Thymus (tissue), 11 donors: ENCODE measurements around the gene FADS3. TPM values are rescaled to one million over a fixed set of nuclear protein-coding genes. Genes with fewer than 3 reads are reported as not detected.

Experiments
- DNase-seq, 9 donors: peaks; one replicate each; pipeline ENCODE4 v3.0.0-alpha.2; 2013; ENCODE audit warnings: low spot score in 9 of 9, low read depth in 6 of 9, missing footprints in 1 of 9
- H3K27ac ChIP-seq, 2 donors: one replicate each; pipeline ENCODE4 v1.5.1; 2013; ENCODE audit warnings: control low read depth in 1 of 2, low read depth in 1 of 2, low read length in 1 of 2, mild to moderate bottlenecking in 1 of 2, moderate library complexity in 1 of 2
- H3K27me3 ChIP-seq, 2 donors: one replicate each; pipeline ENCODE4 v1.5.1; 2013; ENCODE audit warnings: low read length in 1 of 2; ENCODE audit not compliant: control insufficient read depth in 2 of 2, insufficient read depth in 1 of 2
- H3K36me3 ChIP-seq, 2 donors: one replicate each; pipeline ENCODE4 v1.5.1; 2013; ENCODE audit warnings: low read length in 1 of 2, mild to moderate bottlenecking in 1 of 2, moderate library complexity in 1 of 2; ENCODE audit not compliant: control insufficient read depth in 2 of 2, insufficient read depth in 2 of 2
- H3K4me1 ChIP-seq, 2 donors: one replicate each; pipeline ENCODE4 v1.5.1; 2013; ENCODE audit warnings: low read length in 2 of 2; ENCODE audit not compliant: control insufficient read depth in 2 of 2, insufficient read depth in 2 of 2
- H3K4me3 ChIP-seq, 2 donors: one replicate each; pipeline ENCODE4 v1.5.1; 2013; ENCODE audit warnings: low read length in 2 of 2, control low read depth in 1 of 2, mild to moderate bottlenecking in 1 of 2
- H3K9me3 ChIP-seq, 2 donors: one replicate each; pipeline ENCODE4 v1.5.1; 2013; ENCODE audit warnings: low read length in 1 of 2, mild to moderate bottlenecking in 1 of 2; ENCODE audit not compliant: control insufficient read depth in 2 of 2, insufficient read depth in 1 of 2
- WGBS: extraction: QIAGEN DNeasy Blood & Tissue Kit; methylation state at CpG from one replicate; pipeline ENCODE4 v1.1.7; 2013; 5-methylcytosine and 5-hydroxymethylcytosine counted together
- polyA plus RNA-seq: library from polyadenylated mRNA; stranded (reverse); fragments of 200-250 nt; gene quantifications from one replicate; pipeline ENCODE4 v1.2.3, GENCODE V29; 2013
- total RNA-seq: library from RNA; stranded (reverse); fragments of 120-200 nt; gene quantifications from one replicate; pipeline ENCODE4 v1.2.4, GENCODE V29; 2013
- donor health status: healthy.

The FADS3 gene
- total and polyA plus RNA-seq, 2 donors, result 4.7 to 19.3 TPM

DNA sequence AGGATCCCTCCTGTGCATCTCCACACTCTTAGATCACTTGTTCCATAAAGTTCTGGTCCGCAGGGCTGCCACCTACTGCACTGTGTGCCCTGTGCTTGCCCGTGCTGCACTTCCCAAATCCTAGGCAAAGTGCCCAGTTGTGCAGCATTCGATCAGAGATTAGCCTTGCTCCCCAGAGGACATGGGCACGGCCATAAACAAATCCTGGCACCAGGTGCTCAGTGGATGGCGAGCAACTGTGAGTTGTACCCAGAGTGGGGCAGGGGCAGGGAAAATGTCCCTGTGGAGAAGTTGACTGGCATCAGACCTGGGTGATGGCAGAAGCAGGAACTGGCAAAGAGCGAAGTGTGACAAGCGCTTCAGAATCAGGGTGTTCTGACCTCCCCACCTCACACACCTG, 58.6 kb downstream of the FADS3 start:
- Histone ChIP-seq H3K9me3 (no peaks in the 10 kb centered on the region), H3K36me3 (peaks cover 2 to 9% of the 10 kb centered on the region in 2 donors), H3K27me3 (no peaks in the 10 kb centered on the region), H3K27ac (peak overlapping the region in 1 of 2 donors; percentile 96), H3K4me1 (peaks cover 46 to 75% of the 10 kb centered on the region in 2 donors), H3K4me3 (no peak overlapping the region)
- no peak for DNase-seq
- WGBS, result 89% methylated on average over 7 of the region's 7 CpGs

DNA sequence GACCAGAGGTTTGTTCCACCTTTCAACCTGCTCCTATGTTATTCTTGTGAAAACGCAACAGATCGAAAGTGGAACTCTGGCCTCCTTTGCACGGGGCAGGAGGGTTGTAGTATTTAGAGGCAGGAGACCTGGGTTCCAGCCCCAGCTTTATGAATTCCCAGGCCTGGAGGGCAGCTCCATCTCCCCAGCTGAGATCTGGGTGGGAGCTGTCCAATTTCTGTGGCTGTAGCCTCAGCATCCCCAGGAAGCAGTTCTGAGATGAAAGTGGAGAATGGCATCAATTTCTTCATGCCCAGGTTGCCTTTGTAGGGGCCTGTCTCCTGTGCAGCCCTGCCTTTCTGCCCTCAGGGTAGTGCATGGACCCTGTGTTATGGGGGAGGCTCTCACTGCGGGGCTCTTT, 59.1 kb downstream of the FADS3 start:
- H3K27ac ChIP-seq, result peak overlapping the region in 1 of 2 donors; percentile 96
- H3K27me3 ChIP-seq, result no peaks in the 10 kb centered on the region
- no peak for DNase-seq
- H3K9me3 ChIP-seq, result no peaks in the 10 kb centered on the region
- peaks cover 50 to 76% of the 10 kb centered on the region in 2 donors for H3K4me1 ChIP-seq
- whole genome bisulfite sequencing, result 92% methylated on average over 4 of the region's 4 CpGs
- no peak overlapping the region for H3K4me3 ChIP-seq
- peaks cover 0 to 4% of the 10 kb centered on the region in 2 donors for H3K36me3 ChIP-seq

DNA sequence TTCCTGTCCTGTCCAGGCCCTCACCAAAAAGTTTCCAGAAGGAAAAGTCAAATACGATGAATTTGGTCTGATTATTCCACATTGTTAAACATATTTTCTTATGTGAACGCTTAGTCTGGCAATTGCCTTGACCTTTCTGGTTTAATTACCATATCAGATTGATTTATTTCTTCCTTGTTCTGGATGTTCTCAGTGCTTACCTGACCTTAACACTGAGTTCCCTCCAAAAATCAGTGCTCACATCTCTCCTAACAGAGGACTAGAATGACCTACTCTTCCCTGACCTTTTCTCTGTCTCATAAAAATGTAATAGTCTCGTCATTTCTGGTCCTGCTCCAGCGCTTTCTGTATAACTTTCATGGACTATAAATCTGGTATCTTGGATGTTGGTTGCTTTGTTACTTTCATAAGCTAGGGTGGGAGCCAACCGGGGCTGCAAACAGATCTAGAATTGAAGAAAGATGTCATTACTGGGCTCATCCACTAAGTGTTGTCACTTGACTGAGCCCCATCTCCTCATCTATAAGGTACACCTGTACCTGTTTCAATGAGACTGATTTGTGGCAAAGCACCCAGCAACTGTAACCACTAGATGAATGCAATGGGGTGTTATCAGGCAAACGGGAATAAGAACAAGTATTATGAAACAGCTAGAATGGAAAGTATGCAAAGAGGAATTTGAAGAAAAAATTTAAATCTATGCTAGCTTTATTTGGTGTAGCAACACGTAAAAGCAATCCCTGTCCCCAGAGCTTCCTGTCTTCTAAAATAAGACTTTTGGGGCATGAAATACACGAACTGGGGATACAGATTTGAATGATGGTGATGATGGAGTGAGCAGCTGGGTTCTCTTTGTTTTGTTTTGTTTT, 60.9 kb downstream of the FADS3 start:
- peak overlapping the region in 1 of 2 donors; percentile 7 for H3K4me3 ChIP-seq
- WGBS, result 61% methylated on average over 8 of the region's 8 CpGs
- DNase-seq, result no peak
- H3K9me3 ChIP-seq, result no peaks in the 10 kb centered on the region
- H3K36me3 ChIP-seq, result peaks cover 0 to 3% of the 10 kb centered on the region in 2 donors
- H3K27ac ChIP-seq, result peak overlapping the region in 1 of 2 donors; percentile 15
- H3K4me1 ChIP-seq, result peaks cover 53 to 81% of the 10 kb centered on the region in 2 donors
- no peaks in the 10 kb centered on the region for H3K27me3 ChIP-seq

- peaks cover 0 to 3% of the 10 kb centered on the region in 2 donors for H3K36me3 ChIP-seq
- no peaks in the 10 kb centered on the region for H3K9me3 ChIP-seq
- H3K27me3 ChIP-seq, result no peaks in the 10 kb centered on the region
- peak overlapping the region in 1 of 2 donors; percentile 86 for H3K4me3 ChIP-seq
- no peak for DNase-seq
- peak overlapping the region in 1 of 2 donors; percentile 89 for H3K27ac ChIP-seq
- 90% methylated on average over 4 of the region's 4 CpGs for WGBS
- H3K4me1 ChIP-seq, result peaks cover 49 to 74% of the 10 kb centered on the region in 2 donors
Measured at GRCh38 chr11:61829806-61830205, 61.5 kb downstream of the FADS3 start.

DNA sequence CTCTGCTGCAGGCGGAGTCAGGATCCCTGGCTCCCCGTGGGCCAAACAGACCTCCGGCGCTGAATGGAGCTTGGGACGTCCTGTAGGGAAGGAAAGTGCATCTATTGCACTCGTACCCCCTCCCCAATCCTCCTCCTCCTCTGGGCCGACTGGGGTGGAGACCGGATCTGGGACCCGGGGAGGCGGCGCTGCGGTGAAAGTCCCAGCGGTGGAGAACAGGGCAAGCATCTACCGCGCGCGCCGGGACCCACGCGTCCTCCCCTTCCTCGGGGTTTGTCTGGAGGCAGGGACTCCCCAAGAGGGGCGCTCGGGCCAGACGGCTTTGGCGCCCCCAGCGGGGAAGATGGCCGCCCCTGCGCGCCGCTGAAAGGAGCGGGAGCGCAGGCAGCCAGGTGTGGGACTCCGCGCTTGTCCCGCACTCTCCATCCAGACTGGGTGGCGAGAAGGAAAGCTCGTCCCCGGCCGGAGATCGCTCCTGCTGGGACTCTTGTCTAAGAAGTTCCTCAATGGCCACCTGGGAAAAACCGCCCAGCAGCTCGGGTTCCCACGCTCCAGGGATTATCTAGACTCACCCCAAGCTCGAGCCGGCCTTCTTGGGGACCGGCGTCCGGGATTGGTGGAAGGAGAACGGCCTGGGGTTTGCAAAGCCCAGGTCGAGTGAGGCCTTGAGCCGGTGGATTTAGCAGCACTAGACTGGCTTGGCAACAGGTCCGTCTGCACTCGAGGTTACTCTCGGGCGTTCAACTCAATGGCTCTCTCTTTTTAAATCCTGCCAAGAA, 62.5 kb downstream of the FADS3 start:
- peak overlapping the region; percentile 77 to 89 for H3K27ac ChIP-seq
- H3K27me3 ChIP-seq, result no peaks in the 10 kb centered on the region
- peaks cover 39 to 64% of the 10 kb centered on the region in 2 donors for H3K4me1 ChIP-seq
- peaks cover 0 to 3% of the 10 kb centered on the region in 2 donors for H3K36me3 ChIP-seq
- H3K9me3 ChIP-seq, result no peaks in the 10 kb centered on the region
- H3K4me3 ChIP-seq, result peak overlapping the region; percentile 63 to 86
- WGBS, result under 1% methylated on average over 55 of the region's 55 CpGs
- DNase-seq, result peak in 4 of 9 donors; percentile 45 to 79 (median 64)

- DNase-seq, result no peak
- Histone ChIP-seq H3K36me3 (peaks cover 0 to 3% of the 10 kb centered on the region in 2 donors), H3K4me3 (peak overlapping the region; percentile 63 to 86), H3K27ac (peak overlapping the region; percentile 77 to 89), H3K4me1 (peaks cover 34 to 59% of the 10 kb centered on the region in 2 donors), H3K27me3 (no peaks in the 10 kb centered on the region), H3K9me3 (no peaks in the 10 kb centered on the region)
- WGBS, result under 1% methylated on average over 16 of the region's 16 CpGs
Measured at GRCh38 chr11:61828379-61828628, 63.0 kb downstream of the FADS3 start.

DNA sequence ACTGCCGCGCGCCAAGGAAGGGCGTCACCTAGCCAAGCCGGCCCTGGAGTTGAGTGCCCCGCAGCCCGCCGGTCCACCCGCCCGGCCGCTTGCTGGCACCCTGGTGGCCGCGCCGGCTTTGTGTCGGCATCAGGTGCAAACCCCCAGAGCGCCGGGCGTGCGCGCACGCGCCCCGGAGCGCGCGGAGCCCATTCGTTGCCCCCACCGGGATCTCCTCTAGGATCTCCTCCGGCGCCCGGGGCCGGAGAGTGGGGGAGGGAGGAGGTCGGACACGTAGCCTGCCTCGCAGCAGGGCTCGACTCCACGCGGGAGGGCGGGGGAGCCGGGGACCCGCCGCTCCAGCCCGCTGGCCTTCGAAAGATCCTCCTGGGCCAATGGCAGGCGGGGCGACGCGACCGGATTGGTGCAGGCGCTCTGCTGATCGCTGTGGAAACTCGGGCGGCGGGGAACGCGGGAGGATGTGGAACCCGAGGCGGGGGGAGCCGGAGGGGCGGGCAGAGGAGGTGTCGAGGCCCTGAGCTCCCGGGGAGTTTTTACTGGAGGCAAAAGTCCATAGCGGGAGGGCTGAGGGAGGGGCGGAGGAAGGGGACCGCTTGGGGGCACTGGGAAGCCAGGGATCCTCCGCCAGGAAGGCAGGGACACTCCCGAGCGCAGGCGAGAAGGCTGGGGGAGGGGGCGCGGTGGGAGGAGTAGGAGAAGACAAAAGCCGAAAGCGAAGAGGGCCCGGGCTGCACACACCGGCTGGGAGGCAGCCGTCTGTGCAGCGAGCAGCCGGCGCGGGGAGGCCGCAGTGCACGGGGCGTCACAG, 63.6 kb downstream of the FADS3 start, which contains the start of gene FADS2:
Gene FADS2, plus strand, starts transcription at position 730 of the 808 bp plus-strand sequence. CDS start 91 bp downstream, outside the sequence.
- Histone ChIP-seq H3K36me3 (peaks cover 0 to 3% of the 10 kb centered on the region in 2 donors), H3K4me3 (peak within 1 kb of the TSS; percentile 63 to 86), H3K9me3 (no peaks in the 10 kb centered on the region), H3K27ac (peak within 1 kb of the TSS; percentile 77 to 89), H3K27me3 (no peaks in the 10 kb centered on the region), H3K4me1 (peaks cover 28 to 54% of the 10 kb centered on the region in 2 donors)
- peak in 6 of 9 donors; percentile 65 to 96 (median 85) for DNase-seq
- WGBS, result under 1% methylated on average over 83 of the region's 83 CpGs

DNA sequence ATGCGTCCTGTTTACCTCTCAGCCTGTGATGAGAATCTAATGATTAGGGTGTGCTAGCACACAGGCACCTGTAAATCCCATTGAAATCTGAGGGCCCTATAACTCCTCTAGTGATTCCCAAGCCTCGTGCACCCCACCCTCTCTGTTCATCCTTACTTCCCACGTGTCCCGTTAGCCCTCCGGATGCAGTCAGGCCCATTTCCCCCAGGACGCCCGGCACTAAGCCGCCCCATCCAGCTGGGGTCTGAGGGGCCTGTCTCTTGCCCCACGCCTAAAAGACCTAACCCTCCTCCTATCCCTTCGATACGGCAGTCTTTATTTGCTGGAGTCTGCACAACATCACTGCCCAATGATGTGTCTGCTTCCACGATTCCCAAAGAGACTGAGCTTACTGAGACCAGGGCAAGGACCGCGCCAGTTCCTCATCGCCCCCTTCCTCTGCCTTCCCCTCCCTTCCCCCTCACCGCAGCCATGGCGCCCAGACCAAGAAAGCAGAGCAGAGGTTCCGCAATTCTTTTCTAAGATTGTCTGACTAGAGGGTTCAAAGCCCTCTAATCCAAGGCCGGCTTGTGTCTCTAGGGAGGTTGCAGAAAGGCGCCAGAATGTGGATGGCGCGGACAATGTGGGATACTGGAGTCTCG, 64.3 kb downstream of the FADS3 start:
- peak overlapping the region; percentile 77 to 89 for H3K27ac ChIP-seq
- H3K9me3 ChIP-seq, result no peaks in the 10 kb centered on the region
- no peaks in the 10 kb centered on the region for H3K27me3 ChIP-seq
- 10% methylated on average over 23 of the region's 23 CpGs for WGBS
- H3K4me1 ChIP-seq, result peaks cover 26 to 46% of the 10 kb centered on the region in 2 donors
- peaks cover 0 to 3% of the 10 kb centered on the region in 2 donors for H3K36me3 ChIP-seq
- peak overlapping the region; percentile 63 to 86 for H3K4me3 ChIP-seq
- DNase-seq, result peak in 2 of 9 donors; percentile 31 to 71
